ENCODE data around the gene SALL1. TPM values are rescaled to one million over a fixed set of nuclear protein-coding genes. Genes with fewer than 3 reads are reported as not detected.

Gene SALL1
- polyA plus RNA-seq, 1 donor (not counting 4 experiments of a cell fraction or from before 2014, with no cell fraction given): not detected

- H3K4me2 ChIP-seq (ENCODE audit: control insufficient read depth, extremely low read depth, insufficient read depth, low read depth, low read length): no peak overlapping the region
- FAIRE-seq: no peak
- H3K36me3 ChIP-seq (ENCODE audit: control insufficient read depth in 2 of 2, extremely low read depth in 1 of 2, insufficient read depth in 2 of 2, low read length in 2 of 2): no peaks in the 10 kb centered on the region
- H3K27ac ChIP-seq (ENCODE audit: control insufficient read depth, insufficient read depth, low read length): no peak overlapping the region
- H3K4me3 ChIP-seq (ENCODE audit: control insufficient read depth in 2 of 3, extremely low read depth in 1 of 3, insufficient read depth in 2 of 3, low read depth in 1 of 3, low read length in 3 of 3): no peak overlapping the region
- H3K79me2 ChIP-seq (ENCODE audit: control insufficient read depth, insufficient read depth, low read length): no peaks in the 10 kb centered on the region
- H3K9ac ChIP-seq (ENCODE audit: control insufficient read depth, extremely low read depth, insufficient read depth, low read length): no peak overlapping the region
- H3K9me3 ChIP-seq (ENCODE audit: control insufficient read depth, low read depth, low read length): no peaks in the 10 kb centered on the region
- dilution Hi-C loops (cut with MboI; ENCODE audit: extremely low pct_ligation_motif_present, low sequenced_read_pairs): no loop called here
- no peak overlapping the region for H2AFZ ChIP-seq (ENCODE audit: control insufficient read depth, low read length)
- no peak for DNase-seq (ENCODE audit: low read depth, low spot score)
- H4K20me1 ChIP-seq (ENCODE audit: control insufficient read depth, extremely low read depth, insufficient read depth, low read length): no peaks in the 10 kb centered on the region
- no peaks in the 10 kb centered on the region for H3K9me1 ChIP-seq (ENCODE audit: control insufficient read depth, extremely low read depth, insufficient read depth, low read length)
- peaks cover 22% of the 10 kb centered on the region for H3K27me3 ChIP-seq (ENCODE audit: control insufficient read depth, extremely low read depth, insufficient read depth, low read length)
- TF ChIP-seq EZH2 (IDR thresholded peaks at IDR 0.05; ENCODE audit: low read length) (no peak), CTCF (optimal IDR thresholded peaks at IDR 0.05 in 1 of 3, IDR thresholded peaks at IDR 0.05 in 1 of 3, conservative IDR thresholded peaks at IDR 0.05 in 1 of 3; ENCODE audit: extremely low read depth in 1 of 3, insufficient read depth in 2 of 3, low read length in 3 of 3) (no peak)
- no peaks in the 10 kb centered on the region for H3K4me1 ChIP-seq (ENCODE audit: control insufficient read depth, extremely low read depth, insufficient read depth, low read length)
Observed at GRCh38 chr16:51131619-51132018, 19.5 kb downstream of the SALL1 start.

- no peaks in the 10 kb centered on the region for H3K9me3 ChIP-seq (ENCODE audit: control insufficient read depth, low read depth, low read length)
- H3K9ac ChIP-seq (ENCODE audit: control insufficient read depth, extremely low read depth, insufficient read depth, low read length): no peak overlapping the region
- no peaks in the 10 kb centered on the region for H4K20me1 ChIP-seq (ENCODE audit: control insufficient read depth, extremely low read depth, insufficient read depth, low read length)
- dilution Hi-C loops (cut with MboI; ENCODE audit: extremely low pct_ligation_motif_present, low sequenced_read_pairs): no loop called here
- FAIRE-seq (no peak), DNase-seq (ENCODE audit: low read depth, low spot score) (no peak)
- no peaks in the 10 kb centered on the region for H3K79me2 ChIP-seq (ENCODE audit: control insufficient read depth, insufficient read depth, low read length)
- H3K27me3 ChIP-seq (ENCODE audit: control insufficient read depth, extremely low read depth, insufficient read depth, low read length): peaks cover 7% of the 10 kb centered on the region
- no peak overlapping the region for H3K4me2 ChIP-seq (ENCODE audit: control insufficient read depth, extremely low read depth, insufficient read depth, low read depth, low read length)
- H3K4me3 ChIP-seq (ENCODE audit: control insufficient read depth in 2 of 3, extremely low read depth in 1 of 3, insufficient read depth in 2 of 3, low read depth in 1 of 3, low read length in 3 of 3): no peak overlapping the region
- H3K36me3 ChIP-seq (ENCODE audit: control insufficient read depth in 2 of 2, extremely low read depth in 1 of 2, insufficient read depth in 2 of 2, low read length in 2 of 2): no peaks in the 10 kb centered on the region
- H2AFZ ChIP-seq (ENCODE audit: control insufficient read depth, low read length): no peak overlapping the region
- TF ChIP-seq EZH2 (IDR thresholded peaks at IDR 0.05; ENCODE audit: low read length) (no peak), CTCF (optimal IDR thresholded peaks at IDR 0.05 in 1 of 3, IDR thresholded peaks at IDR 0.05 in 1 of 3, conservative IDR thresholded peaks at IDR 0.05 in 1 of 3; ENCODE audit: extremely low read depth in 1 of 3, insufficient read depth in 2 of 3, low read length in 3 of 3) (no peak)
- H3K9me1 ChIP-seq (ENCODE audit: control insufficient read depth, extremely low read depth, insufficient read depth, low read length): no peaks in the 10 kb centered on the region
- no peak overlapping the region for H3K27ac ChIP-seq (ENCODE audit: control insufficient read depth, insufficient read depth, low read length)
- no peaks in the 10 kb centered on the region for H3K4me1 ChIP-seq (ENCODE audit: control insufficient read depth, extremely low read depth, insufficient read depth, low read length)
Observed at GRCh38 chr16:51129105-51129504, 22.0 kb downstream of the SALL1 start.
